HG03060 (cell line): ENCODE measurements around the gene ZSWIM7.

ENCODE experiments used
- ATAC-seq: cut with Tn5 transposase; IDR thresholded peaks from one replicate; pipeline ENCODE4 v1.9.1; 2021; ENCODE audit warnings: low read depth, moderate number of reproducible peaks; ENCODE audit not compliant: unreplicated experiment

ZSWIM7 gene

DNA sequence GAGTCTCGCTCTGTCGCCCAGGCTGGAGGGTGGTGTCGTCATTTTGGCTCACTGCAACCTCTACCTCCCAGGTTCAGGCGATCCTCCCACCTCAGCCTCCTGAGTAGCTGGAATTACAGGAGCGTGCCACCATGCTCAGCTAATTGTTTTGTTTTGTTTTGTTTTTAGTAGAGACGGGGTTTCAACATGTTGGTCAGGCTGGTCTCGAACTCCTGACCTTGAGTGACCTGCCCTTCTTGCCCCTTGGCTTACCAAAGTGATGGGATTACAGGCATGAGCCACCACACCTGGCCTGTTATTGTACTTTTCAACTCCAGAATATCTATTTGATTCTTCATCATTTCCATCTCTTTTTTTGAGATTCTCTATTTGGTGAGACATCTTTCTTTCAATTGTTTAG is 63.6 kb downstream of the ZSWIM7 start:
- ATAC-seq, result no peak

- no peak for ATAC-seq
These were observed 64.6 kb downstream of the ZSWIM7 start for GRCh38 chr17:15934866-15935265.

DNA sequence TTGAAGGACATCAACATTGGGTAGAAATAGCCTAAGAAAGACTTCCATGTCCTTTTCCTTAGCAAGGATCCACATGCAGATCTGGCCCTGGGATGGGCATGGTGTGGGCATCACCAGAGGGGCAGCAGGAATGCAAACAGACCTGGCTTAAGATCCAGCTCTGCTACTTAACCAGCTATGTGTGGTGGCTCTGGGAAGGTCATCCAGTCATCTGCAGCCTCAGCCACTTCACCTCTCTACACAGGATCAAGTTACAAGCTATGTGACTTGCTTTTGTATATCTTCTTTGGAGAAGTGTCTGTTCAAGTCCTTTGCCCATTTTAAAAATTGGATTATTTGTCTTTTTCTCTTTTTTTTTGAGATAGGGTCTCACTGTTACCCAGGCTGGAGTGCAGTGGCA is 68.1 kb downstream of the ZSWIM7 start:
- ATAC-seq, result no peak

DNA sequence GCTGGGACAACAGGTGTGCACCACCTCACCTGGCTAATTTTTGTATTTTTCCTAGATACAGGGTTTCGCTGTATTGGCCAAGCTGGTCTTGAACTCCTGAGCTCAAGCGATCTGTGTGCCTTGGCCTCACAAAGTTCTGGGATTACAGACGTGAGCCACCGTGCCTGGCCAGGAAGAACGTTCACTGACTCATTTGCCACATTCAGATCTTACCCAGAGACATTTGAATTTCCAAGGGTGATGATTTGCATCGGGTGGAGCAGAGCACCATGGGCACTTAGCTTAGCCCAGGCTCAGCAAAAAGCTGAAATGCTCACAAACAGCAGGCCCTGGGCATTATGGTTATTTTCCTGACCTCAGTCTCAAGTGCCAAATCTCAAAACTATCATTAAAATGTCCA is 69.1 kb downstream of the ZSWIM7 start:
- ATAC-seq, result no peak

- ATAC-seq, result no peak
These were observed 69.6 kb downstream of the ZSWIM7 start for GRCh38 chr17:15929941-15930340.

GRCh38 chr17:15928286-15928785 is 71.2 kb downstream of the ZSWIM7 start:
- no peak for ATAC-seq
